ENCODE results near the gene NUDT16L1.

Gene NUDT16L1

DNA sequence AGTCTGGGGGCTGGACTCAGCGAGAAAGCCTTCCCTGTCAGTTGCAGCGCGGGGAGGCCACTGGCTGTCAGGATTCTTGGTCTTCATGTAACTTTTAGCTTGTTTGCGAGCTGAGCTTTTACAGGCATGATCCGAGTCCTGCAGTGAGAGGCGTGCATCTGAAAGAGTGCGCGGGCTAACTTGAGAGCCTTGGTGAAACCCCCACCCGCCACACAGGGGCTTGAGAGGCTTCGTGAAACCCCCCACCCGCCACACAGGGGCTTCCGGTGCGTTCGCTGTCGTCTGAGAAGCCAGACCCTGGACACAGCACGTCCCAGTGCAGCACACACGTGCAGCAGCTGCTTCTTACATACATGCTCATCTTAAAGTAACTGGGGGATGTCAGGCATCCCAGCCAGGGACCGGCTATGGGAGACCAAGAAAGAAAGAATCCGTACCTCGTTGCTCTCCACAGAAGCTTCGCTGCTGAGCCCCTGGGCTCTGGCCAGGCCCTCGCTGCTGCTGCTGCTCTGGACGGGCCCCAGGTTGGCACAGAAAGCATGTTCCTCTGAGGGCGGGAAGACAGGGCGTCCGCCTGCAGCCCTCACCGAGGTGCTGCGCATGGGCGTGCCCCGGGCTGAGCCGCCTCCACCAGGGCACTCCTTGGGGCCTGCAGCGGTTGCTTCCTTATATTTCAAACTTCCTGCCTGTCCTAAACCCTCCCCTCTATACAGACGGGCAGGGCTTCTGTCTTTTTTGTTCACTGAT lies 7.8 kb downstream of the NUDT16L1 start:
- Histone ChIP-seq H4K20me1 (ENCODE audit: insufficient read depth, low read length) (no peaks in the 10 kb centered on the region), H3K4me3 (ENCODE audit: low read length) (no peak overlapping the region), H3K27me3 (replicated peaks; ENCODE audit: insufficient read depth, low read length) (no peaks in the 10 kb centered on the region), H2AFZ (ENCODE audit: low read length) (no peak overlapping the region), H3K79me2 (ENCODE audit: low read length) (no peaks in the 10 kb centered on the region), H3K36me3 (replicated peaks; ENCODE audit: insufficient read depth, low read length) (no peaks in the 10 kb centered on the region), H3K4me2 (ENCODE audit: low read depth, low read length) (no peak overlapping the region), H3K9me3 (replicated peaks; ENCODE audit: insufficient read depth, low read length) (no peaks in the 10 kb centered on the region), H3F3A (ENCODE audit: insufficient read depth, low read length) (no peaks in the 10 kb centered on the region), H3K27ac (ENCODE audit: low read length) (no peak overlapping the region), H3K9ac (ENCODE audit: low read length) (no peak overlapping the region), H3K4me1 (ENCODE audit: low read length) (no peaks in the 10 kb centered on the region), H3K9me2 (replicated peaks; ENCODE audit: insufficient read depth, low read length) (no peaks in the 10 kb centered on the region)
- TF ChIP-seq, protein P1, sequence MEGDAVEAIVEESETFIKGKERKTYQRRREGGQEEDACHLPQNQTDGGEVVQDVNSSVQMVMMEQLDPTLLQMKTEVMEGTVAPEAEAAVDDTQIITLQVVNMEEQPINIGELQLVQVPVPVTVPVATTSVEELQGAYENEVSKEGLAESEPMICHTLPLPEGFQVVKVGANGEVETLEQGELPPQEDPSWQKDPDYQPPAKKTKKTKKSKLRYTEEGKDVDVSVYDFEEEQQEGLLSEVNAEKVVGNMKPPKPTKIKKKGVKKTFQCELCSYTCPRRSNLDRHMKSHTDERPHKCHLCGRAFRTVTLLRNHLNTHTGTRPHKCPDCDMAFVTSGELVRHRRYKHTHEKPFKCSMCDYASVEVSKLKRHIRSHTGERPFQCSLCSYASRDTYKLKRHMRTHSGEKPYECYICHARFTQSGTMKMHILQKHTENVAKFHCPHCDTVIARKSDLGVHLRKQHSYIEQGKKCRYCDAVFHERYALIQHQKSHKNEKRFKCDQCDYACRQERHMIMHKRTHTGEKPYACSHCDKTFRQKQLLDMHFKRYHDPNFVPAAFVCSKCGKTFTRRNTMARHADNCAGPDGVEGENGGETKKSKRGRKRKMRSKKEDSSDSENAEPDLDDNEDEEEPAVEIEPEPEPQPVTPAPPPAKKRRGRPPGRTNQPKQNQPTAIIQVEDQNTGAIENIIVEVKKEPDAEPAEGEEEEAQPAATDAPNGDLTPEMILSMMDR (IDR thresholded peaks at IDR 0.05; ENCODE audit: low read length) = no peak
- no peak for TF ChIP-seq EZH2 (optimal IDR thresholded peaks at IDR 0.05; ENCODE audit: low read depth, low read length)
- no peak for TF ChIP-seq EZH2phosphoT487 (IDR thresholded peaks at IDR 0.05; ENCODE audit: low read length)
- DNase-seq = no peak

DNA sequence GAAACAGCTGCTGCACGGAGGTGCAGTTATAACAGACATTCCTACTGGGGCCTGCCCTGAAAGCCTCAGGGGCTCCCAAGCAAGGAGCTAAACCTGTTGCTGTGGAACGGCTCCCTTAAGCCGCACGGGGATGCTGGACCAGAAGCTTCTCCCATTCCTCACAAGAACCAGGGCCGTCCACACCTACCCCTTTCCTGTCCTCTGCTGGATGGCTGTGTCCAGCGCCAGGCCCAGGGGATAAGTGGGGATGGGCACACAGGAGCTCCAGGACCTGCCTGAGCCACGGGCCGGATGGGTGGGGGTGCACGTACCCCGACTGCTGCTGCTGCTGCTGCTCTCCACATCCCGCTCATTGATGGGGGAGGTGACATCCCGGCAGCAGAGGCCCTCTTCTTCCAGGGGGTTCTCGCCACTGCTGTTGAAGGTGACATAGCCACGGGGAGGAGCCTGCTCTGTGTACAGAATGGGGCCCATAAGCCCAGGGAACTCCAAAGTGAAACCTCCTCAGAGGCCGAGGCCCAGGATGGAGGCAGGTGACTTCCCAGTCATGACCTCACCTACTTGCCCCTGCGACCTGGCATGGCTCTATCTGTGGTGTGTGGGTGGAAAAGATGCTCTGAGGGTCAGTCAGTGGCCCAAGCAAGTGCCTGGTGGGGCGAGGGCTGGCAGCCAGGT lies 8.6 kb downstream of the NUDT16L1 start:
- TF ChIP-seq EZH2 (optimal IDR thresholded peaks at IDR 0.05; ENCODE audit: low read depth, low read length) (no peak), EZH2phosphoT487 (IDR thresholded peaks at IDR 0.05; ENCODE audit: low read length) (no peak)
- TF ChIP-seq, protein P1 (IDR thresholded peaks at IDR 0.05; ENCODE audit: low read length) = no peak
- H4K20me1 ChIP-seq (ENCODE audit: insufficient read depth, low read length) = no peaks in the 10 kb centered on the region
- no peak overlapping the region for H3K9ac ChIP-seq (ENCODE audit: low read length)
- H3F3A ChIP-seq (ENCODE audit: insufficient read depth, low read length) = no peaks in the 10 kb centered on the region
- no peaks in the 10 kb centered on the region for H3K9me2 ChIP-seq (replicated peaks; ENCODE audit: insufficient read depth, low read length)
- no peak overlapping the region for H3K4me3 ChIP-seq (ENCODE audit: low read length)
- H3K4me1 ChIP-seq (ENCODE audit: low read length) = no peaks in the 10 kb centered on the region
- H3K27ac ChIP-seq (ENCODE audit: low read length) = no peak overlapping the region
- H3K36me3 ChIP-seq (replicated peaks; ENCODE audit: insufficient read depth, low read length) = no peaks in the 10 kb centered on the region
- no peak overlapping the region for H2AFZ ChIP-seq (ENCODE audit: low read length)
- no peaks in the 10 kb centered on the region for H3K9me3 ChIP-seq (replicated peaks; ENCODE audit: insufficient read depth, low read length)
- no peak overlapping the region for H3K4me2 ChIP-seq (ENCODE audit: low read depth, low read length)
- H3K79me2 ChIP-seq (ENCODE audit: low read length) = no peaks in the 10 kb centered on the region
- DNase-seq = no peak
- H3K27me3 ChIP-seq (replicated peaks; ENCODE audit: insufficient read depth, low read length) = no peaks in the 10 kb centered on the region

GRCh38 chr16:4702466-4702808 lies 9.1 kb downstream of the NUDT16L1 start:
- no peaks in the 10 kb centered on the region for H3K27me3 ChIP-seq (replicated peaks; ENCODE audit: insufficient read depth, low read length)
- no peak overlapping the region for H3K4me3 ChIP-seq (ENCODE audit: low read length)
- no peaks in the 10 kb centered on the region for H3K79me2 ChIP-seq (ENCODE audit: low read length)
- no peak overlapping the region for H2AFZ ChIP-seq (ENCODE audit: low read length)
- H3K4me1 ChIP-seq (ENCODE audit: low read length) = no peaks in the 10 kb centered on the region
- TF ChIP-seq, protein P1 (IDR thresholded peaks at IDR 0.05; ENCODE audit: low read length) = no peak
- TF ChIP-seq EZH2phosphoT487 (IDR thresholded peaks at IDR 0.05; ENCODE audit: low read length) = no peak
- TF ChIP-seq EZH2 (optimal IDR thresholded peaks at IDR 0.05; ENCODE audit: low read depth, low read length) = no peak
- H3K36me3 ChIP-seq (replicated peaks; ENCODE audit: insufficient read depth, low read length) = no peaks in the 10 kb centered on the region
- no peak overlapping the region for H3K27ac ChIP-seq (ENCODE audit: low read length)
- no peaks in the 10 kb centered on the region for H4K20me1 ChIP-seq (ENCODE audit: insufficient read depth, low read length)
- H3F3A ChIP-seq (ENCODE audit: insufficient read depth, low read length) = no peaks in the 10 kb centered on the region
- no peak overlapping the region for H3K9ac ChIP-seq (ENCODE audit: low read length)
- no peak for DNase-seq
- H3K4me2 ChIP-seq (ENCODE audit: low read depth, low read length) = no peak overlapping the region
- no peaks in the 10 kb centered on the region for H3K9me3 ChIP-seq (replicated peaks; ENCODE audit: insufficient read depth, low read length)
- no peaks in the 10 kb centered on the region for H3K9me2 ChIP-seq (replicated peaks; ENCODE audit: insufficient read depth, low read length)
